SH-SY5Y (cell line): Measurements from ENCODE around the gene CBS.

Experiments used
- GATA2 ChIP-seq: IDR thresholded peaks from 2 replicates; pipeline ENCODE4 v1.6.1; 2011; ENCODE audit warnings: mild to moderate bottlenecking, low read depth, low read length
- GATA3 ChIP-seq: IDR thresholded peaks from 2 replicates; pipeline ENCODE4 v1.6.1; 2011; ENCODE audit warnings: low read depth, mild to moderate bottlenecking, low read length, moderate library complexity

GRCh38 chr21:43031121-43031619 lies 44.5 kb downstream of the CBS start:
- TF ChIP-seq GATA2, result no peak
- no peak for TF ChIP-seq GATA3
